ENCODE data around the gene SNX15.

- TF ChIP-seq POLR2A (IDR thresholded peaks at IDR 0.05) (no peak), CTCF (IDR thresholded peaks at IDR 0.05) (no peak), POLR2AphosphoS5 (IDR thresholded peaks at IDR 0.05) (no peak)
These were observed 60.6 kb downstream of the SNX15 start for GRCh38 chr11:65087827-65088226.

Measured in prostate gland (tissue), 2 donors.